Loucy (cell line): ENCODE measurements around the gene BCL2L12.

Source experiments
- EZH2phosphoT487 ChIP-seq: fragments of 200-600 bp; IDR thresholded peaks from 2 replicates; pipeline ENCODE4 v1.6.1; 2018; ENCODE audit warnings: antibody characterized with exemption, mild to moderate bottlenecking, moderate library complexity, borderline replicate concordance
- TF ChIP-seq, protein P1 (sequence below): fragments of 200-600 bp; sonication (generic); conservative IDR thresholded peaks from 2 replicates; pipeline ENCODE4 v1.5.1; 2014; ENCODE audit warnings: mild to moderate bottlenecking, antibody characterized with exemption, low read length

- TF ChIP-seq, protein P1, sequence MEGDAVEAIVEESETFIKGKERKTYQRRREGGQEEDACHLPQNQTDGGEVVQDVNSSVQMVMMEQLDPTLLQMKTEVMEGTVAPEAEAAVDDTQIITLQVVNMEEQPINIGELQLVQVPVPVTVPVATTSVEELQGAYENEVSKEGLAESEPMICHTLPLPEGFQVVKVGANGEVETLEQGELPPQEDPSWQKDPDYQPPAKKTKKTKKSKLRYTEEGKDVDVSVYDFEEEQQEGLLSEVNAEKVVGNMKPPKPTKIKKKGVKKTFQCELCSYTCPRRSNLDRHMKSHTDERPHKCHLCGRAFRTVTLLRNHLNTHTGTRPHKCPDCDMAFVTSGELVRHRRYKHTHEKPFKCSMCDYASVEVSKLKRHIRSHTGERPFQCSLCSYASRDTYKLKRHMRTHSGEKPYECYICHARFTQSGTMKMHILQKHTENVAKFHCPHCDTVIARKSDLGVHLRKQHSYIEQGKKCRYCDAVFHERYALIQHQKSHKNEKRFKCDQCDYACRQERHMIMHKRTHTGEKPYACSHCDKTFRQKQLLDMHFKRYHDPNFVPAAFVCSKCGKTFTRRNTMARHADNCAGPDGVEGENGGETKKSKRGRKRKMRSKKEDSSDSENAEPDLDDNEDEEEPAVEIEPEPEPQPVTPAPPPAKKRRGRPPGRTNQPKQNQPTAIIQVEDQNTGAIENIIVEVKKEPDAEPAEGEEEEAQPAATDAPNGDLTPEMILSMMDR = peak; percentile 54
- TF ChIP-seq EZH2phosphoT487 = no peak
These were observed 18.7 kb downstream of the BCL2L12 start for GRCh38 chr19:49684251-49684982.
